HepG2 (cell line): ENCODE results near the gene GNAS. TPM values are rescaled to one million over a fixed set of nuclear protein-coding genes. Genes with fewer than 3 reads are reported as not detected.

Experiments
- ATAC-seq: fragments of 200-7000 bp; cut with Tn5 transposase; 3 replicates; pipeline ENCODE4 v1.9.1; 2020; ENCODE audit warnings: mild to moderate bottlenecking, moderate library complexity
- BruUV-seq: library from RNA; stranded (reverse); fragments of 400-500 nt; replicated peaks from 2 replicates; lab custom pipeline; 2021; lab: Mats Ljungman, UMichigan
- CTCF ChIA-PET: fragments of 300-600 bp; formaldehyde crosslinking; extraction: SDS; loops from one replicate; lab custom pipeline; 2021; ENCODE audit warnings: low total read pairs, inconsistent platforms, low intra/inter-chr PET ratio; lab: Yijun Ruan, JAX
- POLR2A ChIA-PET: fragments of 350-600 bp; sonication (Branson Sonifier 250); formaldehyde crosslinking; loops from one replicate; lab custom pipeline; 2020; ENCODE audit warnings: antibody characterized with exemption, inconsistent platforms; lab: Yijun Ruan, JAX
- DNase-seq: peaks from one replicate; pipeline ENCODE4 v3.0.0-alpha.2; 2015; ENCODE audit warnings: low spot score
- FAIRE-seq: peaks from 3 replicates; lab custom pipeline; 2011; peaks lifted over from hg19 to GRCh38; lab: Jason Lieb, UNC
- H2AFZ ChIP-seq: one replicate; pipeline ENCODE4 v1.6.1; 2011; ENCODE audit warnings: low read length, inconsistent platforms
- H3K27ac ChIP-seq: fragments of 300-600 bp; 3 replicates; pipeline ENCODE4 v1.8.0; 2011; ENCODE audit warnings: mixed run types, mild to moderate bottlenecking, mixed read lengths, low read length, inconsistent platforms; ENCODE audit not compliant: insufficient read depth; ENCODE audit errors: extremely low read length
- H3K27me3 ChIP-seq, 2 experiments: fragments of 200-600 bp in 1 of 2; 2 replicates in 1 of 2; 3 replicates in 1 of 2; pipeline versions ENCODE4 v1.6.0 to v1.8.0; 2011; ENCODE audit warnings: low read length in 2 of 2, mild to moderate bottlenecking in 2 of 2, moderate library complexity in 2 of 2, inconsistent platforms in 1 of 2; ENCODE audit not compliant: insufficient read depth in 2 of 2, control insufficient read depth in 1 of 2
- H3K36me3 ChIP-seq, 2 experiments: fragments of 200-600 bp in 1 of 2; replicated peaks in 1 of 2; 2 replicates in 1 of 2; 3 replicates in 1 of 2; pipeline versions ENCODE4 v1.5.1 to v1.8.0; 2011; ENCODE audit warnings: low read length in 2 of 2, inconsistent platforms in 1 of 2; ENCODE audit not compliant: insufficient read depth in 2 of 2, control insufficient read depth in 1 of 2
- H3K4me1 ChIP-seq: 2 replicates; pipeline ENCODE4 v1.5.1; 2012; ENCODE audit warnings: low read length, inconsistent platforms; ENCODE audit not compliant: insufficient read depth
- H3K4me2 ChIP-seq: 2 replicates; pipeline ENCODE4 v1.6.0; 2011; ENCODE audit warnings: low read depth, low read length, inconsistent platforms
- H3K4me3 ChIP-seq, 3 experiments: fragments of 200-600 bp in 1 of 3; sonication (generic), shearing (Covaris generic) in 1 of 3; replicated peaks in 1 of 3; 2 replicates each; pipeline ENCODE4 v1.5.1; 2011 to 2016; ENCODE audit warnings: low read length in 3 of 3, inconsistent platforms in 2 of 3, low read depth in 2 of 3, mild to moderate bottlenecking in 2 of 3, control low read depth in 1 of 3, mixed read lengths in 1 of 3; ENCODE audit not compliant: insufficient read depth in 1 of 3
- H3K79me2 ChIP-seq: one replicate; pipeline ENCODE4 v1.6.1; 2011; ENCODE audit warnings: low read length, inconsistent platforms; ENCODE audit not compliant: insufficient read depth
- H3K9ac ChIP-seq: 2 replicates; pipeline ENCODE4 v1.6.0; 2011; ENCODE audit warnings: mild to moderate bottlenecking, low read depth, low read length, inconsistent platforms; ENCODE audit not compliant: insufficient read depth
- H3K9me3 ChIP-seq: 2 replicates; pipeline ENCODE4 v1.5.1; 2012; ENCODE audit warnings: mild to moderate bottlenecking, low read length
- H4K20me1 ChIP-seq: 2 replicates; pipeline ENCODE4 v1.6.0; 2011; ENCODE audit warnings: inconsistent platforms, mild to moderate bottlenecking, low read length, moderate library complexity; ENCODE audit not compliant: insufficient read depth
- CAMTA2 ChIP-seq: sonication (generic); formaldehyde crosslinking; IDR thresholded peaks from 2 replicates; pipeline ENCODE4 v1.4.0; 2020; ENCODE audit warnings: mild to moderate bottlenecking, missing genetic modification reagents, borderline replicate concordance
- ESRRA ChIP-seq: sonication (generic); formaldehyde crosslinking; IDR thresholded peaks from 2 replicates; pipeline ENCODE4 v1.5.1; 2020; ENCODE audit warnings: mild to moderate bottlenecking, low read depth, missing genetic modification reagents
- NCOR1 ChIP-seq: fragments of 200-600 bp; sonication (generic); IDR thresholded peaks from 2 replicates; pipeline ENCODE4 v1.7.0; 2017; ENCODE audit warnings: antibody characterized with exemption, low read length, borderline replicate concordance
- NFYB ChIP-seq: sonication (generic); formaldehyde crosslinking; IDR thresholded peaks from 2 replicates; pipeline ENCODE4 v1.4.0; 2020; ENCODE audit warnings: missing genetic modification reagents
- PAF1 ChIP-seq: IDR thresholded peaks from 2 replicates; pipeline ENCODE4 v1.6.1; 2016; ENCODE audit warnings: missing genetic modification reagents, missing compliant biosample characterization
- SPEN ChIP-seq: sonication (generic); formaldehyde crosslinking; IDR thresholded peaks from 2 replicates; pipeline ENCODE4 v1.5.1; 2020; ENCODE audit warnings: low read depth, mild to moderate bottlenecking, missing genetic modification reagents
- STAG1 ChIP-seq: sonication (generic); formaldehyde crosslinking; IDR thresholded peaks from 2 replicates; pipeline ENCODE4 v1.4.0; 2020; ENCODE audit warnings: missing genetic modification reagents
- TRIM22 ChIP-seq: fragments of 450-650 bp; IDR thresholded peaks from 2 replicates; pipeline ENCODE4 v1.6.1; 2017
- ZNF326 ChIP-seq: sonication (generic); formaldehyde crosslinking; IDR thresholded peaks from 2 replicates; pipeline ENCODE4 v1.4.0; 2020; ENCODE audit warnings: missing genetic modification reagents, borderline replicate concordance
- ZNF709 ChIP-seq: sonication (generic); formaldehyde crosslinking; IDR thresholded peaks from 2 replicates; pipeline ENCODE4 v1.5.0; 2020; ENCODE audit warnings: mild to moderate bottlenecking, missing genetic modification reagents
- ZNF784 ChIP-seq: sonication (generic); formaldehyde crosslinking; IDR thresholded peaks from 2 replicates; pipeline ENCODE4 v1.5.1; 2020; ENCODE audit warnings: missing genetic modification reagents, mild to moderate bottlenecking, borderline replicate concordance
- WGBS: methylation state at CpG from one replicate; pipeline ENCODE4 v1.1.6; 2017; ENCODE audit warnings: low lambda C conversion rate; 5-methylcytosine and 5-hydroxymethylcytosine counted together
- in situ Hi-C: cut with HindIII; loops from 2 replicates; pipeline ENCODE4 v1.10.0; 2017; ENCODE audit warnings: low pct_unique_long_range_greater_than_20kb; ENCODE audit not compliant: extremely low pct_ligation_motif_present
- intact Hi-C: fragments of 100-400 bp; cut with micrococcal nuclease; formaldehyde crosslinking; loops from one replicate; pipeline ENCODE4 v1.10.0; 2022; ENCODE audit not compliant: unreplicated experiment
- polyA plus RNA-seq, 8 experiments: library from polyadenylated mRNA; depleted of rRNA in 3 of 8; stranded (reverse) in 7 of 8; unstranded in 1 of 8; fragments of >200 nt; fragmentation: Illumina TruSeq in 4 of 8; extraction: Trizol in 4 of 8; gene quantifications; 2 replicates each; pipeline versions ENCODE4 v1.2.1 to v1.2.3, GENCODE V29; 2011 to 2016; ENCODE audit warnings: low read depth in 4 of 8, missing spikeins in 1 of 8, mixed read lengths in 1 of 8; ENCODE audit not compliant: insufficient read depth in 1 of 8
- total RNA-seq, 5 experiments: library from RNA; depleted of rRNA; stranded (reverse); fragments of >200 nt; fragmentation: Illumina TruSeq; extraction: Trizol; gene quantifications; 2 replicates each; pipeline ENCODE4 v1.2.3, GENCODE V29; 2016; ENCODE audit warnings: low read depth in 1 of 5
- TF ChIP-seq, protein P1 (sequence below): sonication (generic); formaldehyde crosslinking; IDR thresholded peaks from 2 replicates; pipeline ENCODE4 v1.8.0; 2022; ENCODE audit warnings: low read depth, missing genetic modification reagents

Gene GNAS
- total and polyA plus RNA-seq, 2 of the 13 experiments (the other 11 are each of a cell fraction or from before 2014, with no cell fraction given), result 407 to 1,008 TPM

- CTCF ChIA-PET, result no interaction called here
- Histone ChIP-seq H3K36me3 (no peaks in the 10 kb centered on the region), H2AFZ (no peak overlapping the region), H3K4me1 (no peaks in the 10 kb centered on the region), H4K20me1 (no peaks in the 10 kb centered on the region), H3K27me3 (peaks cover 0 to 22% of the 10 kb centered on the region in 2 experiments; a peak in 4 of 5 replicates), H3K79me2 (no peaks in the 10 kb centered on the region), H3K27ac (no peak overlapping the region), H3K9me3 (no peaks in the 10 kb centered on the region), H3K9ac (no peak overlapping the region), H3K4me2 (no peak overlapping the region), H3K4me3 (no peak overlapping the region)
- TF ChIP-seq ZNF326 (CRISPR knock-in tag) (no peak), TRIM22 (no peak), ZNF784 (CRISPR knock-in tag) (no peak), NCOR1 (no peak), ZNF709 (CRISPR knock-in tag) (no peak), ESRRA (CRISPR knock-in tag) (no peak), NFYB (no peak), STAG1 (CRISPR knock-in tag) (no peak), SPEN (no peak), CAMTA2 (CRISPR knock-in tag) (no peak), PAF1 (no peak)
- TF ChIP-seq, protein P1, sequence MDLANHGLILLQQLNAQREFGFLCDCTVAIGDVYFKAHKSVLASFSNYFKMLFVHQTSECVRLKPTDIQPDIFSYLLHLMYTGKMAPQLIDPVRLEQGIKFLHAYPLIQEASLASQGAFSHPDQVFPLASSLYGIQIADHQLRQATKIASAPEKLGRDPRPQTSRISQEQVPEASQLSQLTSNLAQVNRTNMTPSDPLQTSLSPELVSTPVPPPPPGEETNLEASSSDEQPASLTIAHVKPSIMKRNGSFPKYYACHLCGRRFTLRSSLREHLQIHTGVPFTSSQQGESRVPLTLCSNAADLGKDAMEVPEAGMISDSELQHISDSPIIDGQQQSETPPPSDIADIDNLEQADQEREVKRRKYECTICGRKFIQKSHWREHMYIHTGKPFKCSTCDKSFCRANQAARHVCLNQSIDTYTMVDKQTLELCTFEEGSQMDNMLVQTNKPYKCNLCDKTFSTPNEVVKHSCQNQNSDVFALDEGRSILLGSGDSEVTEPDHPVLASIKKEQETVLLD (CRISPR knock-in tag), result no peak
- POLR2A ChIA-PET, result no interaction called here
- DNase-seq (no peak), ATAC-seq (no peak), FAIRE-seq (no peak)
- intact Hi-C loops, result no loop called here
- 68% methylated on average over 55 of the region's 57 CpGs for WGBS
- BruUV-seq, result no TSS peak
- in situ Hi-C loops, result no loop called here
These were observed 3.2 kb downstream of the GNAS start for GRCh38 chr20:58855506-58856389.
